HG03045 (cell line): ENCODE data around the gene PRKRIP1.
"Not testable (repeated sequence)": the region's sequence is repeated elsewhere in the genome, so short reads cannot be mapped to it uniquely, and the experiment has no call there.

ENCODE experiments used
- ATAC-seq: cut with Tn5 transposase; IDR thresholded peaks from one replicate; pipeline ENCODE4 v1.9.1; 2021; ENCODE audit warnings: mild to moderate bottlenecking, moderate library complexity; ENCODE audit not compliant: unreplicated experiment

PRKRIP1 gene

GRCh38 chr7:102455596-102455995 is 59.4 kb downstream of the PRKRIP1 start:
- ATAC-seq = no peak

GRCh38 chr7:102456327-102456726 is 60.2 kb downstream of the PRKRIP1 start:
- no peak for ATAC-seq

- no peak for ATAC-seq
Observed at GRCh38 chr7:102457352-102457924, 61.3 kb downstream of the PRKRIP1 start.

- no peak for ATAC-seq
Observed at GRCh38 chr7:102459221-102459844, 63.2 kb downstream of the PRKRIP1 start.

GRCh38 chr7:102460467-102460866 is 64.3 kb downstream of the PRKRIP1 start:
- ATAC-seq = no peak

- ATAC-seq = no peak
Observed at GRCh38 chr7:102463841-102464576, 67.8 kb downstream of the PRKRIP1 start.

GRCh38 chr7:102464577-102465280 is 68.6 kb downstream of the PRKRIP1 start, which contains the start of the genes ALKBH4 and LRWD1:
Gene ALKBH4 (minus strand): TSS chr7:102464863. CDS start chr7:102464836, 27 bp downstream.
Gene LRWD1 (plus strand): TSS chr7:102464984. CDS start chr7:102465081, 97 bp downstream.
- ATAC-seq = peak; percentile 88

GRCh38 chr7:102466097-102466496 is 69.9 kb downstream of the PRKRIP1 start:
- ATAC-seq = no peak

GRCh38 chr7:102467581-102468477 is 71.7 kb downstream of the PRKRIP1 start:
- no peak for ATAC-seq

- no peak for ATAC-seq
Observed at GRCh38 chr7:102468478-102469350, 72.6 kb downstream of the PRKRIP1 start.

- ATAC-seq = no peak
Observed at GRCh38 chr7:102469351-102469971, 73.3 kb downstream of the PRKRIP1 start.

GRCh38 chr7:102469972-102470825 is 74.0 kb downstream of the PRKRIP1 start:
- ATAC-seq = no peak

GRCh38 chr7:102471791-102472125 is 75.6 kb downstream of the PRKRIP1 start:
- ATAC-seq = no peak

GRCh38 chr7:102472126-102473041 is 76.2 kb downstream of the PRKRIP1 start:
- no peak for ATAC-seq

GRCh38 chr7:102473271-102473991 is 77.3 kb downstream of the PRKRIP1 start:
- no peak for ATAC-seq

- not testable (repeated sequence) for ATAC-seq
Observed at GRCh38 chr7:102474116-102474515, 78.0 kb downstream of the PRKRIP1 start.
